H1 (cell line): ENCODE results near the gene ACLY. TPM values are rescaled to one million over a fixed set of nuclear protein-coding genes. Genes with fewer than 3 reads are reported as not detected.

Source experiments
- BACH1 ChIP-seq: IDR thresholded peaks from 2 replicates; pipeline ENCODE4 v1.6.1; 2012; ENCODE audit warnings: low read length, improper control_type of control experiment
- CEBPB ChIP-seq: IDR thresholded peaks from 2 replicates; pipeline ENCODE4 v1.6.1; 2012; ENCODE audit warnings: low read depth, low read length
- EZH2 ChIP-seq: fragments of 200-600 bp; sonication (generic); IDR thresholded peaks from 2 replicates; pipeline ENCODE4 v1.7.1; 2012; ENCODE audit warnings: low read depth, mild to moderate bottlenecking, moderate library complexity, low read length, inconsistent platforms; ENCODE audit not compliant: severe bottlenecking
- KDM4A ChIP-seq: IDR thresholded peaks from one replicate; pipeline ENCODE4 v1.7.1; 2012; ENCODE audit warnings: low read depth, mild to moderate bottlenecking, moderate library complexity, low read length, inconsistent platforms; ENCODE audit not compliant: severe bottlenecking
- KDM5A ChIP-seq: fragments of 200-600 bp; IDR thresholded peaks from 2 replicates; pipeline ENCODE4 v1.7.1; 2012; ENCODE audit warnings: mild to moderate bottlenecking, low read length, inconsistent platforms, mixed read lengths
- PHF8 ChIP-seq: fragments of 200-600 bp; sonication (generic); conservative IDR thresholded peaks from 2 replicates; pipeline ENCODE4 v1.7.1; 2012; ENCODE audit warnings: low read depth, mild to moderate bottlenecking, inconsistent platforms, low read length, moderate library complexity
- POLR2A ChIP-seq, 2 experiments: IDR thresholded peaks; 1 replicate in 1 of 2; 2 replicates in 1 of 2; pipeline ENCODE4 v1.6.1; 2011; ENCODE audit warnings: low read depth in 2 of 2, low read length in 2 of 2, mild to moderate bottlenecking in 2 of 2; ENCODE audit errors: control extremely low read depth in 1 of 2
- POLR2AphosphoS5 ChIP-seq: IDR thresholded peaks from 2 replicates; pipeline ENCODE4 v1.6.1; 2011; ENCODE audit warnings: low read depth, low read length
- SUZ12 ChIP-seq: fragments of 200-600 bp; sonication (generic); IDR thresholded peaks from 2 replicates; pipeline ENCODE4 v1.6.1; 2012; ENCODE audit warnings: mild to moderate bottlenecking, inconsistent platforms, low read length, moderate library complexity, mixed read lengths
- TAF7 ChIP-seq: optimal IDR thresholded peaks from 2 replicates; pipeline ENCODE3; 2011; ENCODE audit warnings: low read depth, mild to moderate bottlenecking, inconsistent platforms, low read length, moderate library complexity, borderline replicate concordance
- polyA plus RNA-seq, 7 experiments: library from polyadenylated mRNA; depleted of rRNA in 3 of 7; stranded (reverse) in 5 of 7; unstranded in 2 of 7; fragments of >200 nt in 5 of 7; fragments of 200-250 nt in 2 of 7; gene quantifications; 1 replicate in 5 of 7; 2 replicates in 1 of 7; 4 replicates in 1 of 7; pipeline versions ENCODE4 v1.2.1 to v1.2.3, GENCODE V29; 2011 to 2013; ENCODE audit warnings: missing spikeins in 2 of 7, mixed read lengths in 2 of 7
- total RNA-seq: library from RNA; stranded (reverse); fragmentation: NEBNext Ultra II Directional; extraction: Animal tissue kit (Norgen Biotek cat#: 25700); gene quantifications from 2 replicates; pipeline ENCODE4 v1.2.1, GENCODE V29; 2021
- TF ChIP-seq, protein P1 (sequence below): fragments of 300-600 bp; sonication (generic); IDR thresholded peaks from 2 replicates; pipeline ENCODE4 v1.7.1; 2012; ENCODE audit warnings: low read length, moderate library complexity, mild to moderate bottlenecking, inconsistent platforms; ENCODE audit not compliant: insufficient replicate concordance

Gene ACLY
- total and polyA plus RNA-seq, 2 of the 8 experiments (the other 6 are each of a cell fraction or from before 2014, with no cell fraction given), result 167 to 393 TPM

DNA sequence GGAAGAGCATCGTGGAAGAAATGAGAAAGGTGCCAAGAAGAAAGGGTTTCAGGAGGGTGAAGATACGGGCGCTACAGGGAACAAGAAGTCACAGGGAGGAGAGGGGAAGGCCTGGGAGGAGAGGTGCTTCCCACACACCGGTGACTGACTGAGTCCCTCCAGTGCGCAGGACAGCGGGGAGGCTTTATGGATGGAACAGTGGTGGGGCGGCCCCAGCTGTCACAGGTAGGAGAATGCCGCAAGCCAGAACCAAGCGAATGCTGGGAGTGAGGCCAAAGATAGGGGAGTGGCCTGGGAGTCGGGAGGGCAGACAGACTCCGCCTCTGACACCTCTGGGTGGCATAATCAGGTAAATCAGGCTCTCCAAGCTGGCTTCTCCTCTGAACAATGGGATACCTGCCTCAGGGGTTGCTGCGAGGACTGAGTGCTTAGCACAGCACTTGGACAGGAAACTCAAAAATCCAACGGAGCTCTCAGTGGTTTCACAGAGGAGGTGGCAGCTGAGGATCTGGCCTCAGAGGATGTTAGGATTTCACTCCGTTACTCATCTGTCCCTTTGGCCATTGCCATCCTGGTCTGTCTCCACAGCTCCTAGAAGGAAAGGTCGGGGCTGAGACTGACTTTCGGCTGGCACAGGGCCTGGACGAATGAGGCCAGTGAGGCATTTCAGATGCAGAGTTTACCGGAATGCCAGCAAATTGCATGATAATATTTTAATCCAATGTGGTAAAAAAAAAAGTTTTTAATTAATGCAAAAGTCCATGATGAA lies 47.1 kb upstream of the ACLY start (continued):
- TF ChIP-seq POLR2AphosphoS5, result peak; percentile 11; the same call in 1 of the 2 replicates
- TF ChIP-seq SUZ12, result no peak
- no peak for TF ChIP-seq KDM4A
- TF ChIP-seq PHF8, result 0 out of 2 replicates have a peak, but pooled peaks have one; percentile 30
- no peak for TF ChIP-seq EZH2
- TF ChIP-seq, protein P1, sequence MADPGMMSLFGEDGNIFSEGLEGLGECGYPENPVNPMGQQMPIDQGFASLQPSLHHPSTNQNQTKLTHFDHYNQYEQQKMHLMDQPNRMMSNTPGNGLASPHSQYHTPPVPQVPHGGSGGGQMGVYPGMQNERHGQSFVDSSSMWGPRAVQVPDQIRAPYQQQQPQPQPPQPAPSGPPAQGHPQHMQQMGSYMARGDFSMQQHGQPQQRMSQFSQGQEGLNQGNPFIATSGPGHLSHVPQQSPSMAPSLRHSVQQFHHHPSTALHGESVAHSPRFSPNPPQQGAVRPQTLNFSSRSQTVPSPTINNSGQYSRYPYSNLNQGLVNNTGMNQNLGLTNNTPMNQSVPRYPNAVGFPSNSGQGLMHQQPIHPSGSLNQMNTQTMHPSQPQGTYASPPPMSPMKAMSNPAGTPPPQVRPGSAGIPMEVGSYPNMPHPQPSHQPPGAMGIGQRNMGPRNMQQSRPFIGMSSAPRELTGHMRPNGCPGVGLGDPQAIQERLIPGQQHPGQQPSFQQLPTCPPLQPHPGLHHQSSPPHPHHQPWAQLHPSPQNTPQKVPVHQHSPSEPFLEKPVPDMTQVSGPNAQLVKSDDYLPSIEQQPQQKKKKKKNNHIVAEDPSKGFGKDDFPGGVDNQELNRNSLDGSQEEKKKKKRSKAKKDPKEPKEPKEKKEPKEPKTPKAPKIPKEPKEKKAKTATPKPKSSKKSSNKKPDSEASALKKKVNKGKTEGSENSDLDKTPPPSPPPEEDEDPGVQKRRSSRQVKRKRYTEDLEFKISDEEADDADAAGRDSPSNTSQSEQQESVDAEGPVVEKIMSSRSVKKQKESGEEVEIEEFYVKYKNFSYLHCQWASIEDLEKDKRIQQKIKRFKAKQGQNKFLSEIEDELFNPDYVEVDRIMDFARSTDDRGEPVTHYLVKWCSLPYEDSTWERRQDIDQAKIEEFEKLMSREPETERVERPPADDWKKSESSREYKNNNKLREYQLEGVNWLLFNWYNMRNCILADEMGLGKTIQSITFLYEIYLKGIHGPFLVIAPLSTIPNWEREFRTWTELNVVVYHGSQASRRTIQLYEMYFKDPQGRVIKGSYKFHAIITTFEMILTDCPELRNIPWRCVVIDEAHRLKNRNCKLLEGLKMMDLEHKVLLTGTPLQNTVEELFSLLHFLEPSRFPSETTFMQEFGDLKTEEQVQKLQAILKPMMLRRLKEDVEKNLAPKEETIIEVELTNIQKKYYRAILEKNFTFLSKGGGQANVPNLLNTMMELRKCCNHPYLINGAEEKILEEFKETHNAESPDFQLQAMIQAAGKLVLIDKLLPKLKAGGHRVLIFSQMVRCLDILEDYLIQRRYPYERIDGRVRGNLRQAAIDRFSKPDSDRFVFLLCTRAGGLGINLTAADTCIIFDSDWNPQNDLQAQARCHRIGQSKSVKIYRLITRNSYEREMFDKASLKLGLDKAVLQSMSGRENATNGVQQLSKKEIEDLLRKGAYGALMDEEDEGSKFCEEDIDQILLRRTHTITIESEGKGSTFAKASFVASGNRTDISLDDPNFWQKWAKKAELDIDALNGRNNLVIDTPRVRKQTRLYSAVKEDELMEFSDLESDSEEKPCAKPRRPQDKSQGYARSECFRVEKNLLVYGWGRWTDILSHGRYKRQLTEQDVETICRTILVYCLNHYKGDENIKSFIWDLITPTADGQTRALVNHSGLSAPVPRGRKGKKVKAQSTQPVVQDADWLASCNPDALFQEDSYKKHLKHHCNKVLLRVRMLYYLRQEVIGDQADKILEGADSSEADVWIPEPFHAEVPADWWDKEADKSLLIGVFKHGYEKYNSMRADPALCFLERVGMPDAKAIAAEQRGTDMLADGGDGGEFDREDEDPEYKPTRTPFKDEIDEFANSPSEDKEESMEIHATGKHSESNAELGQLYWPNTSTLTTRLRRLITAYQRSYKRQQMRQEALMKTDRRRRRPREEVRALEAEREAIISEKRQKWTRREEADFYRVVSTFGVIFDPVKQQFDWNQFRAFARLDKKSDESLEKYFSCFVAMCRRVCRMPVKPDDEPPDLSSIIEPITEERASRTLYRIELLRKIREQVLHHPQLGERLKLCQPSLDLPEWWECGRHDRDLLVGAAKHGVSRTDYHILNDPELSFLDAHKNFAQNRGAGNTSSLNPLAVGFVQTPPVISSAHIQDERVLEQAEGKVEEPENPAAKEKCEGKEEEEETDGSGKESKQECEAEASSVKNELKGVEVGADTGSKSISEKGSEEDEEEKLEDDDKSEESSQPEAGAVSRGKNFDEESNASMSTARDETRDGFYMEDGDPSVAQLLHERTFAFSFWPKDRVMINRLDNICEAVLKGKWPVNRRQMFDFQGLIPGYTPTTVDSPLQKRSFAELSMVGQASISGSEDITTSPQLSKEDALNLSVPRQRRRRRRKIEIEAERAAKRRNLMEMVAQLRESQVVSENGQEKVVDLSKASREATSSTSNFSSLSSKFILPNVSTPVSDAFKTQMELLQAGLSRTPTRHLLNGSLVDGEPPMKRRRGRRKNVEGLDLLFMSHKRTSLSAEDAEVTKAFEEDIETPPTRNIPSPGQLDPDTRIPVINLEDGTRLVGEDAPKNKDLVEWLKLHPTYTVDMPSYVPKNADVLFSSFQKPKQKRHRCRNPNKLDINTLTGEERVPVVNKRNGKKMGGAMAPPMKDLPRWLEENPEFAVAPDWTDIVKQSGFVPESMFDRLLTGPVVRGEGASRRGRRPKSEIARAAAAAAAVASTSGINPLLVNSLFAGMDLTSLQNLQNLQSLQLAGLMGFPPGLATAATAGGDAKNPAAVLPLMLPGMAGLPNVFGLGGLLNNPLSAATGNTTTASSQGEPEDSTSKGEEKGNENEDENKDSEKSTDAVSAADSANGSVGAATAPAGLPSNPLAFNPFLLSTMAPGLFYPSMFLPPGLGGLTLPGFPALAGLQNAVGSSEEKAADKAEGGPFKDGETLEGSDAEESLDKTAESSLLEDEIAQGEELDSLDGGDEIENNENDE, result no peak
- TF ChIP-seq POLR2A (IDR thresholded peaks at IDR 0.05; ENCODE audit: control extremely low read depth in 1 of 2, low read depth in 2 of 2, low read length in 2 of 2), result peak; percentile 49 to 65; a peak in 2 of 3 replicates
- TF ChIP-seq TAF7, result peak; percentile 6
- no peak for TF ChIP-seq CEBPB
- TF ChIP-seq BACH1, result no peak
- TF ChIP-seq KDM5A, result no peak
